H9 (cell line): ENCODE measurements around the gene TMEM61. TPM values are rescaled to one million over a fixed set of nuclear protein-coding genes. Genes with fewer than 3 reads are reported as not detected.

ENCODE experiments used
- DNase-seq: peaks from one replicate; pipeline ENCODE4 v3.0.0-alpha.2; 2017
- H2AFZ ChIP-seq: one replicate; pipeline ENCODE4 v1.6.1; 2013; ENCODE audit warnings: mild to moderate bottlenecking, low read length, control low read depth, moderate library complexity
- H2AK5ac ChIP-seq: 2 replicates; pipeline ENCODE4 v1.6.1; 2013; ENCODE audit warnings: low read length, control low read depth, mixed read lengths; ENCODE audit not compliant: insufficient read length
- H2BK120ac ChIP-seq: one replicate; pipeline ENCODE4 v1.6.1; 2013; ENCODE audit warnings: low read depth, mild to moderate bottlenecking, low read length, control low read depth, inconsistent platforms; ENCODE audit not compliant: poor library complexity, severe bottlenecking
- H2BK12ac ChIP-seq: 2 replicates; pipeline ENCODE4 v1.6.1; 2013; ENCODE audit warnings: low read length, control low read depth, mixed read lengths, low read depth; ENCODE audit not compliant: insufficient read length
- H2BK15ac ChIP-seq: 2 replicates; pipeline ENCODE4 v1.6.1; 2013; ENCODE audit warnings: low read depth, low read length, control low read depth
- H2BK20ac ChIP-seq: one replicate; pipeline ENCODE4 v1.6.1; 2013; ENCODE audit warnings: low read depth, mild to moderate bottlenecking, low read length, control low read depth, inconsistent platforms; ENCODE audit not compliant: poor library complexity, severe bottlenecking
- H2BK5ac ChIP-seq: 2 replicates; pipeline ENCODE4 v1.6.1; 2013; ENCODE audit warnings: low read length, control low read depth, mixed read lengths; ENCODE audit not compliant: insufficient read length
- H3K14ac ChIP-seq: 2 replicates; pipeline ENCODE4 v1.6.1; 2013; ENCODE audit warnings: low read length, control low read depth; ENCODE audit not compliant: insufficient read depth
- H3K18ac ChIP-seq: 2 replicates; pipeline ENCODE4 v1.6.1; 2013; ENCODE audit warnings: low read depth, mild to moderate bottlenecking, mixed read lengths, low read length, control low read depth; ENCODE audit not compliant: insufficient read length
- H3K23ac ChIP-seq: 2 replicates; pipeline ENCODE4 v1.6.1; 2013; ENCODE audit warnings: low read length, control low read depth, mixed read lengths, low read depth; ENCODE audit not compliant: insufficient read length
- H3K23me2 ChIP-seq: 2 replicates; pipeline ENCODE4 v1.6.1; 2013; ENCODE audit warnings: low read depth, mild to moderate bottlenecking, mixed read lengths, low read length, control low read depth; ENCODE audit not compliant: insufficient read length, poor library complexity, severe bottlenecking
- H3K27ac ChIP-seq: 2 replicates; pipeline ENCODE4 v1.5.1; 2013; ENCODE audit warnings: low read length, control low read depth, mixed read lengths, low read depth; ENCODE audit not compliant: insufficient read length
- H3K27me3 ChIP-seq: 2 replicates; pipeline ENCODE4 v1.6.1; 2013; ENCODE audit warnings: low read length, control low read depth, inconsistent platforms; ENCODE audit not compliant: insufficient read depth
- H3K4ac ChIP-seq: 2 replicates; pipeline ENCODE4 v1.6.1; 2013; ENCODE audit warnings: low read depth, mild to moderate bottlenecking, control low read depth, inconsistent platforms, low read length, moderate library complexity
- H3K4me1 ChIP-seq: 2 replicates; pipeline ENCODE4 v1.6.1; 2013; ENCODE audit warnings: low read length, control low read depth, inconsistent platforms; ENCODE audit not compliant: insufficient read depth
- H3K4me2 ChIP-seq: 2 replicates; pipeline ENCODE4 v1.6.1; 2013; ENCODE audit warnings: low read length, control low read depth, mixed read lengths; ENCODE audit not compliant: insufficient read length, insufficient read depth
- H3K56ac ChIP-seq: 2 replicates; pipeline ENCODE4 v1.6.1; 2013; ENCODE audit warnings: low read depth, mild to moderate bottlenecking, mixed read lengths, low read length, control low read depth; ENCODE audit not compliant: insufficient read length
- H3K79me1 ChIP-seq: 2 replicates; pipeline ENCODE4 v1.6.1; 2013; ENCODE audit warnings: low read depth, mild to moderate bottlenecking, moderate library complexity, low read length, control low read depth, inconsistent platforms; ENCODE audit not compliant: insufficient read depth, poor library complexity, severe bottlenecking
- H3K79me2 ChIP-seq: 2 replicates; pipeline ENCODE4 v1.6.1; 2013; ENCODE audit warnings: low read length, control low read depth, inconsistent platforms; ENCODE audit not compliant: insufficient read depth
- H3K9ac ChIP-seq: 2 replicates; pipeline ENCODE4 v1.6.1; 2013; ENCODE audit warnings: low read length, control low read depth, mixed read lengths; ENCODE audit not compliant: insufficient read length; ENCODE audit errors: extremely low read depth
- H3K9me3 ChIP-seq: one replicate; pipeline ENCODE4 v1.6.1; 2013; ENCODE audit warnings: low read depth, low read length, inconsistent platforms; ENCODE audit not compliant: control insufficient read depth
- H3T11ph ChIP-seq: one replicate; pipeline ENCODE4 v1.6.1; 2013; ENCODE audit warnings: mild to moderate bottlenecking, low read length, control low read depth, inconsistent platforms
- H4K20me1 ChIP-seq: one replicate; pipeline ENCODE4 v1.6.1; 2013; ENCODE audit not compliant: control insufficient read depth, insufficient read length, insufficient read depth
- H4K5ac ChIP-seq: 2 replicates; pipeline ENCODE4 v1.6.1; 2013; ENCODE audit warnings: low read depth, mild to moderate bottlenecking, mixed read lengths, low read length, control low read depth; ENCODE audit not compliant: insufficient read length
- H4K8ac ChIP-seq: replicated peaks from 2 replicates; pipeline ENCODE4 v1.6.1; 2013; ENCODE audit warnings: low read length, control low read depth, mixed read lengths, low read depth; ENCODE audit not compliant: insufficient read length
- H4K91ac ChIP-seq: 2 replicates; pipeline ENCODE4 v1.6.1; 2013; ENCODE audit warnings: low read depth, mild to moderate bottlenecking, moderate library complexity, mixed read lengths, low read length, control low read depth; ENCODE audit not compliant: insufficient read length
- H3K27ac Mint-ChIP-seq, 3 experiments: 2 replicates in 2 of 3; 3 replicates in 1 of 3; pipeline ENCODE4 v1.8.0; 2020 to 2021; ENCODE audit warnings: mixed read lengths in 3 of 3, mild to moderate bottlenecking in 1 of 3, moderate library complexity in 1 of 3
- H3K27me3 Mint-ChIP-seq: 2 replicates; pipeline ENCODE4 v1.8.0; 2021; ENCODE audit warnings: low read depth, mild to moderate bottlenecking, moderate library complexity, mixed read lengths
- H3K36me3 Mint-ChIP-seq, 3 experiments: 2 replicates in 2 of 3; 3 replicates in 1 of 3; pipeline ENCODE4 v1.8.0; 2020 to 2021; ENCODE audit warnings: low read depth in 3 of 3, mixed read lengths in 3 of 3; ENCODE audit not compliant: insufficient read depth in 1 of 3
- H3K4me1 Mint-ChIP-seq, 2 experiments: 2 replicates each; pipeline ENCODE4 v1.8.0; 2020; ENCODE audit warnings: mixed read lengths in 2 of 2
- H3K4me3 Mint-ChIP-seq, 2 experiments: 2 replicates in 1 of 2; 3 replicates in 1 of 2; pipeline ENCODE4 v1.8.0; 2020 to 2021; ENCODE audit warnings: mild to moderate bottlenecking in 2 of 2, mixed read lengths in 2 of 2, moderate library complexity in 1 of 2
- H3K9me3 Mint-ChIP-seq, 2 experiments: 2 replicates in 1 of 2; 3 replicates in 1 of 2; pipeline ENCODE4 v1.8.0; 2020; ENCODE audit warnings: mild to moderate bottlenecking in 2 of 2, mixed read lengths in 2 of 2, moderate library complexity in 1 of 2
- CTCF ChIP-seq: fragments of 200-600 bp; sonication (generic); conservative IDR thresholded peaks from 3 replicates; pipeline ENCODE4 v1.8.0; 2021; ENCODE audit warnings: antibody characterized with exemption, mild to moderate bottlenecking
- WGBS: extraction: QIAGEN DNeasy Blood & Tissue Kit; methylation state at CpG from one replicate; pipeline ENCODE4 v1.1.7; 2013; ENCODE audit warnings: missing lambda C conversion rate, low lambda C conversion rate, mixed read lengths; ENCODE audit not compliant: insufficient read length; ENCODE audit errors: extremely low coverage; 5-methylcytosine and 5-hydroxymethylcytosine counted together
- total RNA-seq: library from RNA; stranded (reverse); gene quantifications from 2 replicates; pipeline ENCODE4 v1.2.1, GENCODE V29; 2021

Gene TMEM61
- total RNA-seq, 1 experiment from 2014 or later = 0.61 TPM

GRCh38 chr1:54959241-54959640 lies 21.2 kb upstream of the TMEM61 start:
- Histone ChIP-seq H3K4ac (no peak overlapping the region), H3K27ac (no peak overlapping the region), H2BK12ac (no peak overlapping the region), H3K4me1 (peaks cover 11% of the 10 kb centered on the region; the same call in 1 of the 2 replicates), H2BK120ac (no peak overlapping the region), H3K79me1 (no peaks in the 10 kb centered on the region), H4K91ac (no peak overlapping the region), H3K27me3 (no peaks in the 10 kb centered on the region), H3K14ac (no peak overlapping the region), H2BK20ac (no peak overlapping the region), H3K56ac (no peak overlapping the region), H3K9ac (no peak overlapping the region), H4K20me1 (no peaks in the 10 kb centered on the region), H3K23me2 (no peaks in the 10 kb centered on the region), H3K18ac (no peak overlapping the region), H4K5ac (no peak overlapping the region), H3K23ac (no peak overlapping the region), H3T11ph (no peak overlapping the region), H3K4me2 (no peak overlapping the region), H3K9me3 (peaks cover 25% of the 10 kb centered on the region), H3K79me2 (no peaks in the 10 kb centered on the region), H2AFZ (no peak overlapping the region), H2BK5ac (no peak overlapping the region), H4K8ac (no peak overlapping the region), H2BK15ac (no peak overlapping the region), H2AK5ac (no peak overlapping the region)
- H3K9me3 Mint-ChIP-seq = peaks cover 43 to 48% of the 10 kb centered on the region in 2 experiments
- WGBS = 100% methylated on average over 1 of the region's 3 CpGs
- H3K27me3 Mint-ChIP-seq = no peaks in the 10 kb centered on the region
- TF ChIP-seq CTCF = no peak
- H3K4me3 Mint-ChIP-seq = no peak overlapping the region
- H3K36me3 Mint-ChIP-seq = peaks cover 23 to 52% (median 29%) of the 10 kb centered on the region in 3 experiments
- no peak overlapping the region for H3K27ac Mint-ChIP-seq
- peaks cover 24 to 28% of the 10 kb centered on the region in 2 experiments for H3K4me1 Mint-ChIP-seq
- DNase-seq = no peak
